Tibial nerve (tissue), 4 donors: ENCODE measurements around the gene MAP1LC3B.
A peak's percentile ranks its signal among the peaks of the same experiment; 100 is the strongest.

Experiments used
- CTCF ChIP-seq, 5 experiments: fragments of 200-600 bp in 3 of 5; fragments of 450-650 bp in 2 of 5; sonication (generic) in 3 of 5; IDR thresholded peaks; one replicate each; pipeline ENCODE4 v1.5.1; 2016 to 2019; ENCODE audit warnings: antibody characterized with exemption in 5 of 5, mild to moderate bottlenecking in 3 of 5, moderate library complexity in 2 of 5
- EP300 ChIP-seq, 2 donors: sonication (generic); formaldehyde crosslinking; IDR thresholded peaks; one replicate each; pipeline ENCODE4 v1.6.1; 2017; ENCODE audit warnings: antibody characterized with exemption in 2 of 2, mild to moderate bottlenecking in 1 of 2
- POLR2A ChIP-seq, 2 donors: fragments of 450-650 bp; IDR thresholded peaks; one replicate each; pipeline ENCODE4 v1.6.1; 2017; ENCODE audit warnings: antibody characterized with exemption in 2 of 2, mild to moderate bottlenecking in 2 of 2, moderate library complexity in 2 of 2

DNA sequence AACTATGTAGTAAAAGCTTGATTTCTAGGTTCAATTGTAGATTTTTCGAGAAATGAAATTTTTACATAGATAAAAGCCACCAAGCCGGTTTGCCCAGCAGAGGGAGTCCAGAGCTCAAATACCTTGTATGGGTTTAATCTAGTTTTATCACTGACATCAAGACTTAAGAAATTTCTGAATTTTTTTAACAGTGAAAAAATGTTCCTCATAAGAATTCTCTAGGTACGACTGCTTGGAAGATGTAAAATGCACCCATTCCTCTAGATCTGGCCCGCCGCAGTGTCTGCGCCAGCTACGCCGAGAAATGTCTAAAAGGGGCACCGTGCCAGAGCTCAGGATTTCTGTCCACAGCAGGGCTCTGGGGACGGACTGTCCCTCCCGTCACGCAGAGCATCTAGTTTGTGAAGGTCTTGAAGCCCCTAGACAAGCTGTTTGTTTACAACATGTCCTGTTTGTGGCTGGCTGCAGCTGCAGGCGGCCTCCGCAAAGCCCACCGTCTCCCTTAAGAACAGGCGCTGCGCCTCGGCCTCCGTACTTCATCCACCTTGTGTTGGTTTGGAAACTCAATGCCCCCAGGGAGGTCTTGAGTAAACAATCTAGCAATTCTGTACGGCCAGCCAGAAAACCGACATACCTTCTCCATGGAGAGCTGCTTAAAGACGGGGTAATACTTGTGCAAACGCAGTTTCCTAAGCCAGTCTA is 24.8 kb downstream of the MAP1LC3B start:
- no peak for TF ChIP-seq POLR2A (IDR thresholded peaks at IDR 0.05)
- TF ChIP-seq CTCF (IDR thresholded peaks at IDR 0.05), result peak; percentile 42 to 77 (median 56)
- no peak for TF ChIP-seq EP300 (IDR thresholded peaks at IDR 0.05)
